Measurements from ENCODE around the gene CNTNAP2. TPM values are rescaled to one million over a fixed set of nuclear protein-coding genes. Genes with fewer than 3 reads are reported as not detected.

The CNTNAP2 gene
- total and polyA plus RNA-seq, 2 donors from 2014 or later, result 0.06 to 0.13 TPM

DNA sequence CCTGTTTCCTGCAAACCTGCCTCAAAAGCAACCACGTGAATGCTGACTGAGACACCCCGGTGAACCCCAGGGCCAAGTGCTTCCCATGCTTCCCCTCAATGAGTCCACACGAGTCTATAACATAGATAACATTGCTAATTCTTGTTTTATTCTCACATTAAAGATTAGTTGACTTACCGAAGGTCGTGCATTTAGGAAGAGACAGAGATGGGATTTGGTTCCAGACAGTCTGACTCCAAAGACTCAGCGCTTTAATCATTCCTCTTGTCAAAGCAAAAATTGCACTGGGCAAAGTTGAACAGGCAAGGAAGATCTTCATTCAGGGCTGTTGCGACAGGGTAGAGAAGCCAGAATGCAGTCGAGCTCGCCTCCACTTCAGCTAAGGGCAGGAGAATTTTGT lies 2038.4 kb downstream of the CNTNAP2 start:
- H3K9me3 ChIP-seq (ENCODE audit: control insufficient read depth in 2 of 3, insufficient read depth in 1 of 3, low read length in 3 of 3), result peaks cover 0 to 8% (median 0%) of the 10 kb centered on the region in 3 donors
- H3K4me1 ChIP-seq (ENCODE audit: control insufficient read depth in 2 of 3, insufficient read depth in 2 of 3, low read depth in 1 of 3, low read length in 3 of 3), result peaks cover 0 to 7% (median 3%) of the 10 kb centered on the region in 3 donors
- intact Hi-C loops (cut with DNase I), result no loop called here
- no peaks in the 10 kb centered on the region for H3K27me3 ChIP-seq (ENCODE audit: control insufficient read depth, insufficient read depth, low read length)
- TF ChIP-seq, protein P1, sequence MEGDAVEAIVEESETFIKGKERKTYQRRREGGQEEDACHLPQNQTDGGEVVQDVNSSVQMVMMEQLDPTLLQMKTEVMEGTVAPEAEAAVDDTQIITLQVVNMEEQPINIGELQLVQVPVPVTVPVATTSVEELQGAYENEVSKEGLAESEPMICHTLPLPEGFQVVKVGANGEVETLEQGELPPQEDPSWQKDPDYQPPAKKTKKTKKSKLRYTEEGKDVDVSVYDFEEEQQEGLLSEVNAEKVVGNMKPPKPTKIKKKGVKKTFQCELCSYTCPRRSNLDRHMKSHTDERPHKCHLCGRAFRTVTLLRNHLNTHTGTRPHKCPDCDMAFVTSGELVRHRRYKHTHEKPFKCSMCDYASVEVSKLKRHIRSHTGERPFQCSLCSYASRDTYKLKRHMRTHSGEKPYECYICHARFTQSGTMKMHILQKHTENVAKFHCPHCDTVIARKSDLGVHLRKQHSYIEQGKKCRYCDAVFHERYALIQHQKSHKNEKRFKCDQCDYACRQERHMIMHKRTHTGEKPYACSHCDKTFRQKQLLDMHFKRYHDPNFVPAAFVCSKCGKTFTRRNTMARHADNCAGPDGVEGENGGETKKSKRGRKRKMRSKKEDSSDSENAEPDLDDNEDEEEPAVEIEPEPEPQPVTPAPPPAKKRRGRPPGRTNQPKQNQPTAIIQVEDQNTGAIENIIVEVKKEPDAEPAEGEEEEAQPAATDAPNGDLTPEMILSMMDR (IDR thresholded peaks at IDR 0.05; ENCODE audit: borderline replicate concordance, extremely low read depth, insufficient read depth), result no peak
- no peak overlapping the region for H3K9ac ChIP-seq (ENCODE audit: low read length in 3 of 3)
- H3K4me3 ChIP-seq (ENCODE audit: low read length in 3 of 3), result no peak overlapping the region
- H3K36me3 ChIP-seq (ENCODE audit: control insufficient read depth in 2 of 3, insufficient read depth in 3 of 3, low read length in 3 of 3), result no peaks in the 10 kb centered on the region
- no peak overlapping the region for H3K27ac ChIP-seq (ENCODE audit: low read depth in 2 of 2, low read length in 2 of 2)
- peak in 2 of 5 donors; percentile 17 to 23 for DNase-seq
- no peak for FAIRE-seq

DNA sequence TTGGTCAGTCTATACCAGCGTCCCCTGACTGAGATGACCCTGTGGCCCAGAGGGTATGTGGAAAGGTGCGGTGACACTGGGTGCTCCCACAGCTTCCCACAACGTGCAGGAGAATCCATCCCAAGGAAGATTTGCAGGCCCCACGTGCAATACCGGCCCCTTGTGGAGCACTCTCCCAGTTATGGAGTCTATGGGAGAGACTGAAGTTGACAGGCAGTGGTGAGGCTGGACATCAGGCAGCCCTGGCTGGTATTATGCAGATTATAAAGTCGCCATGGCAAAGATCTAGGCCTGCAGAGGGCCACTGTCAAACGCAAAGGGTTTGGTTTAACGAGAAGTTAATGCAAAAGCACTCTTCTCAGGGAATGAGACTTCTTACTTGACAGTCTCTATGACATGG lies 2039.2 kb downstream of the CNTNAP2 start:
- Histone ChIP-seq H3K36me3 (ENCODE audit: control insufficient read depth in 2 of 3, insufficient read depth in 3 of 3, low read length in 3 of 3) (no peaks in the 10 kb centered on the region), H3K27ac (ENCODE audit: low read depth in 2 of 2, low read length in 2 of 2) (no peak overlapping the region), H3K9me3 (ENCODE audit: control insufficient read depth in 2 of 3, insufficient read depth in 1 of 3, low read length in 3 of 3) (peaks cover 0 to 8% (median 0%) of the 10 kb centered on the region in 3 donors), H3K4me1 (ENCODE audit: control insufficient read depth in 2 of 3, insufficient read depth in 2 of 3, low read depth in 1 of 3, low read length in 3 of 3) (peaks cover 0 to 7% (median 3%) of the 10 kb centered on the region in 3 donors), H3K4me3 (ENCODE audit: low read length in 3 of 3) (no peak overlapping the region), H3K9ac (ENCODE audit: low read length in 3 of 3) (no peak overlapping the region), H3K27me3 (ENCODE audit: control insufficient read depth, insufficient read depth, low read length) (no peaks in the 10 kb centered on the region)
- TF ChIP-seq, protein P1 (IDR thresholded peaks at IDR 0.05; ENCODE audit: borderline replicate concordance, extremely low read depth, insufficient read depth), result no peak
- DNase-seq (no peak), FAIRE-seq (no peak)
- intact Hi-C loops (cut with DNase I), result no loop called here

DNA sequence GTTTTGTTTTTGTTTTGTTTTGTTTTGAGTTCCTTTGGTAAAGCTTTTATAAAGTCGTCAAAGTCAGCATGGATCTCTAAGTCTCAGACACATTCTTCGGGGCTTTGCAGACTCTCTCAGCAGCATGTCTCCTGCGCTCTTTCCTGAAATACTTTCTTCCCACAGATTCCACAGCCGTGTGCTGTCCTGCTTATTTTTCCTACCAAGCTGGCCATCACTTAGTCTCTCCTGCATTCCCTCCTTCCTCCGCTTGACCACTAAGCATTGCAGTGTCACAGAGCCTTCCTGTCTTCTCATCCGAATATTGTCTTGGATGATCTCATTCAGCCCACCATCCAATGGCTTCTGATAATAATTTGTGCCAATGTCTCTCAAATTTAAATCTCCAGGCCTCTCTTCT lies 2039.6 kb downstream of the CNTNAP2 start:
- no peaks in the 10 kb centered on the region for H3K27me3 ChIP-seq (ENCODE audit: control insufficient read depth, insufficient read depth, low read length)
- DNase-seq, result no peak
- TF ChIP-seq, protein P1 (IDR thresholded peaks at IDR 0.05; ENCODE audit: borderline replicate concordance, extremely low read depth, insufficient read depth), result no peak
- H3K4me1 ChIP-seq (ENCODE audit: control insufficient read depth in 2 of 3, insufficient read depth in 2 of 3, low read depth in 1 of 3, low read length in 3 of 3), result peaks cover 0 to 7% (median 3%) of the 10 kb centered on the region in 3 donors
- intact Hi-C loops (cut with DNase I), result no loop called here
- no peak for FAIRE-seq
- no peaks in the 10 kb centered on the region for H3K36me3 ChIP-seq (ENCODE audit: control insufficient read depth in 2 of 3, insufficient read depth in 3 of 3, low read length in 3 of 3)
- no peak overlapping the region for H3K9ac ChIP-seq (ENCODE audit: low read length in 3 of 3)
- H3K27ac ChIP-seq (ENCODE audit: low read depth in 2 of 2, low read length in 2 of 2), result no peak overlapping the region
- H3K4me3 ChIP-seq (ENCODE audit: low read length in 3 of 3), result no peak overlapping the region
- peaks cover 0 to 8% (median 0%) of the 10 kb centered on the region in 3 donors for H3K9me3 ChIP-seq (ENCODE audit: control insufficient read depth in 2 of 3, insufficient read depth in 1 of 3, low read length in 3 of 3)

- TF ChIP-seq, protein P1 (IDR thresholded peaks at IDR 0.05; ENCODE audit: borderline replicate concordance, extremely low read depth, insufficient read depth), result no peak
- H3K4me3 ChIP-seq (ENCODE audit: low read length in 3 of 3), result no peak overlapping the region
- no peaks in the 10 kb centered on the region for H3K9me3 ChIP-seq (ENCODE audit: control insufficient read depth in 2 of 3, insufficient read depth in 1 of 3, low read length in 3 of 3)
- no peaks in the 10 kb centered on the region for H3K36me3 ChIP-seq (ENCODE audit: control insufficient read depth in 2 of 3, insufficient read depth in 3 of 3, low read length in 3 of 3)
- no peak overlapping the region for H3K9ac ChIP-seq (ENCODE audit: low read length in 3 of 3)
- no peak overlapping the region for H3K27ac ChIP-seq (ENCODE audit: low read depth in 2 of 2, low read length in 2 of 2)
- intact Hi-C loops (cut with DNase I), result no loop called here
- H3K27me3 ChIP-seq (ENCODE audit: control insufficient read depth, insufficient read depth, low read length), result no peaks in the 10 kb centered on the region
- no peak for FAIRE-seq
- DNase-seq, result no peak
- H3K4me1 ChIP-seq (ENCODE audit: control insufficient read depth in 2 of 3, insufficient read depth in 2 of 3, low read depth in 1 of 3, low read length in 3 of 3), result no peaks in the 10 kb centered on the region
These were observed 2042.7 kb downstream of the CNTNAP2 start for GRCh38 chr7:148159331-148159730.
